AG08395 (cell line): ENCODE results near the gene CNN3.
A peak's percentile ranks its signal among the peaks of the same experiment; 100 is the strongest.

ENCODE experiments used
- DNase-seq: peaks from one replicate; pipeline ENCODE4 v3.0.0; 2012; ENCODE audit warnings: mixed read lengths, low spot score

The CNN3 gene

DNA sequence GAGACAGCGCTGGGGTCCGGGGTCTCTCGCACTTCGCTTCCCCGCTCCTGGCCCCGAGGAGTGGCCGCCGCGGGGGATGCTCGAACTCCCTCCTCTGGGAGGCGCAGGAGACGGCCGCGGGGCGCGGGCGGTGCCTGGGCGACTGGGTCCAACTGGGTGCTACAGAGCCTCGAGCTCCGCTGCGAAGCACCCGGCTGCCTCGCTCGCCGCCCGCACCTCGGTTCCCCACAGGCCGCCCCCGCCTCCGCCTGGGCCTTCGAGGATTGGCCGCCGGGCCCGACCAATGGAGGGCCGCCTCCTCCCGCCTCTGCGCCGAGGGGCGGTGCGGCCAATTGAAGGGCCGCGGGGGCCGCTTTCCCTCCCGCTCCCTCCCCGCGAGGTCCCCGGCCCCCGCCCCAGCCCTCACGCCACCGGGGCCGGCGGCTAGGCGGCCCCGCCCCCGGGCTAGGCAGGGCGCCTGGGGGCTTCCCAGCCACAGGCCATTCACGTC is at the start of gene CNN3:
TSS of gene CNN3 (minus strand) at position 196 of the 490 bp plus-strand sequence. CDS start 216 bp downstream, outside the sequence.
- DNase-seq = peak; percentile 94

DNA sequence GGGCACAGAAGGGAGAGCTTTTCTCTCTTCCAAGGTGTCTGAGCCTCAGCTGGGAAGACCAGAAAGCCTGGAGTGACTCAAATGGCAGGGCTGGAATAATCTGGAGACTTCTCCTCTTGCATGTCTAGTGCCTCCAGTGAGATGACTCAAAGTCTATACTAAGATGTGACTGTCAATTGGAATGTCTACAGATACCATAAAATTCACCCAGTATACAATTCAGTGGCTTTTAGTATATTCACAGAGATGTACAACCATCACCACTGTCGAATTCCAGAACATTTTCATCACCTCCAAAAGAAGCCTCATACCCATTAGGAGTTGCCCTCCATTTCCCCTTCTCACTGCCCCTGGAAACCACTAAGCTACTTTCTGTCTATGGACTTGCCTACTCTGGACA is 47.9 kb upstream of the CNN3 start:
- DNase-seq = peak; percentile 82

DNA sequence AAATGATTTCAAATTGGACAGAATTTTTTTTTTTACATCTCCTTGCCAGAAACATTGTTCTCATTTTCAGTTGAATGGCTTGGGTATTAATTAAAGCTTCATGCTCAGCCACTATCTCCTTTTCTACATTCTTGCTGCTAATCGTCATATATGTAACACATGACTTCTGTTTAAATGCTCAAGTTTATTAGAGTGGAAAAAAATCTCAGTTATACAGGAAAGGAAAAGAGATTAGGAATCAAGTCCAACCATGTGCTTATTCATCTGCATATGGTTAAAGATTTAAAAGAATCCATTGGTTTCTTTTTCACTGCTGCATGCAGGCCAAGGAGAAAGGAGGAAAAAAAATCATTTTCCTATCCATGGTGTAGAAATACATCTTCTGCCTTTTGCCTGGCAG is 47.3 kb upstream of the CNN3 start:
- DNase-seq = peak; percentile 40

- no peak for DNase-seq
Observed at GRCh38 chr1:94973309-94973922, 46.5 kb upstream of the CNN3 start.

GRCh38 chr1:94971491-94971924 is 44.6 kb upstream of the CNN3 start:
- DNase-seq = peak; percentile 66

DNA sequence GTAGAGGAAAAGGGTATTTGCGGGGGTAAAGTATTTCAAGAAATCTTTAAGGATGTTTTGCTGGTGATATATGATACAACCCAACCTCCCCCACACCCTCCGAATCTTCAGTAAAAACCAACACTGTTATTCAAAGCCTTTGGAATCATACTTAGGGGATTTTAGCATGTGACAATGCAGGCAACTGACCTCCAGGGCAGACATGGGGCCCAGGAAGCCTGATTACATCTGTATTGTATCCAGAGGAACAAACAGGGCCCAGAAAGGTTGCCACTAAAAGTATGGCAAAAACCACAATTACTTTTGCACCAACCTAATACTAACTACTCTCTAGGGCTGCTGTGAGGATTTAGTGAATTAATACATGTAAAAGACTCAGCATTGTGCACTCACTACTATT is 43.9 kb upstream of the CNN3 start:
- DNase-seq = no peak

DNA sequence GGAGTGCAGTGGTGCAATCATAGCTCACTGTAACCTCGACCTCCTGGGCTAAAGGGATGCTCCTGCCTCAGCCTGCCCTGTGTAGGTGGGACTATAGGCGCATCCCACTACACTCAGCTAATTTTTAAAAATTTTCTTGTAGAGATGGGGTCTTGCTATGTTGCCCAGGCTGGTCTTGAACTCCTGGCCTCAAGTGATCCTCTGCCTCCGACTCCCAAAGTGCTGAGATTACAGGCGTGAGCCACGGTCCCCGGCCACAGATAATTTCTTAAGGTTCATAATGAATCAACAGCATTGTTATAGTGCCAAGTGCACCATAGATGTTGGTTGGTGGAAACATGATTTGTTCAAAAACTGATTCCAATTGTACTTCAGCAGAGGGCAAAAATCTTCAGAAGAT is 42.2 kb upstream of the CNN3 start:
- no peak for DNase-seq

GRCh38 chr1:94966033-94966432 is 39.1 kb upstream of the CNN3 start:
- no peak for DNase-seq

DNA sequence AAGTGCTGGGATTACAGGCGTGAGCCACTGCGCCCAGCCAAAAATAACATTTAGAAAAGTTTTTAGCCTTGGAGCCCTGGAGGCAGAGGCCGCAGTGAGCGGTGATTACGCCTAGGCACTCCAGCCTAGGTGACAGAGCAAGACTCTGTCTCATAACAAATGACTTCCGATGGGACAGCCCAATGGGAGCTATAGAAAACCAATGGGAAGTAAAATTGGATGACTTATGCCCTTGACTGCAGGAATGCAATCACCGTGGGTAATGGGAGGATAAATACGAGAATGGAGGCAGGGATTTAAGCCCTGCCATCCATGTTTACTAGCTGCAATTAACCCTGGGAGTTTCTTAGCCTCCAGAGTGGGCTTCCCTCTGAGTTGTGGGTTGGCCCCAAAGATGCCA is 37.0 kb upstream of the CNN3 start:
- DNase-seq = no peak

DNA sequence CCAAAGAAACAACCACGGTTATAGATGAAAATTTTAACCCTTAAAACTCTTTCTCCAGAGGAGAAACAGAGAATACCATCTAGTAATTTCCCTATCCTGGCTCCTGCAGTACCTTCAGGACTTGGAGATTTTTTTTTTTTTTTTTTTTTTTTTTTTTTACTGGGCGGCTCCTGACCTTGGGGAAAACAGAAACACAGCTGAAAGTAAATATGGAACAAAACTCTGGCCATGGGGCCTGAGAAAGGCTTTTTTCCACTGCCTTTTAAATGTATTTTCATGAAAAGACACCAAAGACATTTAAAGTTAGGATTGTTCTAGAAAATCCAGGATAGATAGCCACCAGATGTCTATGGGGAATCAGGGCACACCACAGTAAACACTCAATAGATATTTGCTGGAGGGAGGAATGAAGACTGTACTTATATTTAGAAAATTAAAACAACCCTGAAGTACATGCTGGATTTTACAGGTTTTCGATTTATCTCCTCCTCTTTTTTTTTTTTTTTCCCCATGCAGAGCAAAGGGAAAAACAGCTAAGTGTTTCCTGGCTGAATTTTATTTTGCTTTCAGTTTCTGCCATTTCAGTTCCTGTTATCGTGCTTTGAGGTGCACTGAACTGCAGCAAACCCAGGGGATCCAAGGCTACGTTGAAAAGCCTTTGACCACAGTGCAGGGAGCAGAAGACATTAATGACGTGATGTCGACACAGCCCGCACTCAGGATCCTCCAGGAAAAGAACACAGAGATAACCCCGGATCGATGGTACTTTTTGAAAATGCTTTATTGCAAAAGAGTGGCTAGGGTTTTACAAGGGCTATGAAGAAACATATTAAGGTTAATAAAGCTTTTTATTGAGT is 35.7 kb upstream of the CNN3 start:
- DNase-seq = peak; percentile 43

- no peak for DNase-seq
Observed at GRCh38 chr1:94961988-94962387, 35.1 kb upstream of the CNN3 start.

DNA sequence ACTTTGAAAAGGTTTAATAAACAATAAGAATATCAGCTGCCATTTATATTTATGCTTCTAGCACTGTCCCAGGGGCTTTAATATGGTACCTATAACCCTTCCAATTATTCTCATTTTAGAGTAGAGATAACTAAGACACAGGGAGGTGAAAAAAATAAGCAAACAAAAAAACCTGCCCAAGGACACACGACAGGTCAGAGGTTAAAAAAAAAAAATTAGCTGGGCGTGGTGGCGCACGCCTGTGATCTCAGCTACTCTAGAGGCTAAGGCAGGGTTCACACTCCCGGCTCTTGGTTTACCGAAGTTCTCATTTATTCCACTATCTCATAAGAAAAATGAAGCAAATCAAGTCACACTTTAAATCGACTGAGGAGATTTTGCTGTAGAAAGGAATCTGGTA is 34.7 kb upstream of the CNN3 start:
- no peak for DNase-seq

DNA sequence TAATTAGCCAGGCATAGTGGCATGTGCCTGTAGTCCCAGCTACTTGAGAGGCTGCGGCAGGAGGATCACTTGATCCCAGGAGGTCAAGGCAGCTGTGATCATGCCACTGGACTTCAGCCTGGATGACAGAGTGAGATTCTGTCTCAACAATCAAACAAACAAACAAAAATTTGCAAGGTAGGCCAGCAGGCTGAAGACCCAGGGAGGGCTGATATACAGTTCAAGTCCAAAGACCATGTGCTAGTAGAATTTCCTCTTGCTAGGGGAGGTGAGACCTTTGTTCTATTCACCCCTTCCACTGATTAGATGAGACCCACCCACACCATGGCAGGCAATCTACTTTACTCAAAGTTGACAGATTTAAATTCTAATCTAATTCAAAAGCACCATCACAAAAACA is 31.2 kb upstream of the CNN3 start:
- DNase-seq = no peak

DNA sequence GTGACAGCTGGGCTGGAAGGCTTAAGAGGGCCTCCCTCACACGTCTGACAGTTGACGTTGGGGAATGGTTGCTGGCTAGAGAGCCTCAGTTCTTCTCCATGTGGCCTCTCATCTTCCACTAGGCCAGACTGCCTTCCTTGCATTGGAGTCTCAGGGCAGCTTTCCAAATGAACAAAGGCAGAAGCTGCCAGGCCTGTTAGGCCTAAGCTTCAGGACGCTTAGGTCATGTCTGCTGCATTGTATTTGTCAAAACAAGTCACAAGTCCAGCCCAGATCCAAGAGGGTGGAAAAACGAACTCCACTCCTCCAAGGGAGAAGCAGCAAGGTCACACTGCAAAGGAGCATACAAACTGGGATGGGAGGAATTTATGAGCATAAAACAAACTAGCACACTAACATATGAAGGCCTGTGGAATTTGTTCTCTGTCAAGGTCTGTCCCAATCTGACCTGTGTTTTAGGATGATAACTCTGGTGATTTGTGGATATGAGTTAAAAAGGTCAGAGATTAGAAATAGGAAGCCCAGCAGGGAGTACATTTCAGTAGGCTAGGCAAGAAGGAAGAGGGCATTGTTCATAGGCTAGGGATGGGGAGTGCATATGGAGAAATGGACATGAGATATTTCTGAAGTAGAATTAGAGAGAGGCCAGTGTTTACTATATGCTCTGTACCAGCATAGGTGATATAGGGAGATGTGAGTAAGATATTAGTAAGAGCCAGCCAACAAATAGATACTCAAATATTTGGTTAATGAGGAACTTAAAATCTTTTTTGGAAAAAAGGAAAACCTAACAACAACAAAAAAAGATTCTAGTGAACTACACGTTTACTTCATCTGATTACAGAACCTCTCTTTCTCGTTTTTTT is 29.1 kb upstream of the CNN3 start:
- no peak for DNase-seq

- DNase-seq = no peak
Observed at GRCh38 chr1:94954263-94955220, 27.6 kb upstream of the CNN3 start.

DNA sequence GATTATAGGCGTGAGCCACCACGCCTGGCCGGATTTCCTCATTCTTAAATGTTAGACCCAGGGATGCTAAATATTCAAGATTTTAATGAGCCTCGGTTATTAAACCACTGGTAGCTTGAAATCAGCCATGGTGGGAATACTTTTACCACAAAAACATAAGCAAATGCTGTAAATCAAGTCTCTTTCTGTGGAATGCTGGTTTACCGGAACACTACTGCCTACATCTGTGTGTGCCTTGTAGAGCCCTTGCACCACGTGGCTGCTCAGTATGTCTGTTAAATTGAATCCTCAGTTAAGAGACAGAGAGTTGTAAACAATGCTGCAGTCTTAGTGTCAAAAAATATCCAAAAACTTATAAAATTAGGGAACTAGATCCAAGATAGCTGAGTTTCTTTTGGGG is 26.8 kb upstream of the CNN3 start:
- DNase-seq = no peak

DNA sequence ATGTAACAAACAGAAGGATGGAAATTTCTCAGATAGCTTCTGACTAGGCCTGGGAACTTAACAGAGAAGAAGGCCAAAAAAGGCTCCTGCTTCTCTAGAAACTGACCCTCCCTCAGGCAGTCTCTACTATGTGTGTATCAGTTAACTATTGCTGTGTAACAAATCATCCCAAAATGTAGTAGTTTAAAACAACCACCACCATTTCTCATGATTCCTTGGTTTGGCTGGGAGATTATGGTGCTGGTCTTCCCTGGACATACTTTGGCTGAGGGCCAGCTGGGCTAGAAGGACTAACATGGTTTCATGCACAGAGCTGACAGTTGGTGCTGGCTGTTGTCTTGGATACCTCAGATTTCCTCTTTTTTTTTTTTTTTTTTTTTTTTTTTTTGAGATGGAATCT is 26.2 kb upstream of the CNN3 start:
- no peak for DNase-seq

DNA sequence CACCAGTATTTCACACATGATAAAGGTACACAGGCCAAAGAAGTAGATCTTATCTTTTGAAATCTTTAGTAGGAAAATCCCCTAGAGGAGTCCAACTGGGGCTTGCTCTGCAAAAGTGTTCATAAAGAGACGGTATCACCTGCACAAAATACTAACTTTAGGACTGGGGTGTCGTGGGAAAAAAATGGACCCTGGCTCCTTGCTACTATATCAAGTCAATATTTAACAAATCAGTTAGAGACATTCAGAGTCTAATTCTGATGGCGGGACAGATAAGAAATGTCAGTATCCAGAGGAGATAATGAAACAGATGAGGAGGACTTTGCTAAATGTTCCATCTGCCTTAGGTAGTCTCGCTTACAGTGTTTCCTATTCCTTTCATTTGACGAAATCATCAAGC is 25.6 kb upstream of the CNN3 start:
- DNase-seq = no peak

- peak; percentile 27 for DNase-seq
Observed at GRCh38 chr1:94951509-94952208, 24.7 kb upstream of the CNN3 start.

- DNase-seq = peak; percentile 35
Observed at GRCh38 chr1:94951046-94951445, 24.1 kb upstream of the CNN3 start.
